Measurements from ENCODE around the gene RWDD4. TPM values are rescaled to one million over a fixed set of nuclear protein-coding genes. Genes with fewer than 3 reads are reported as not detected.

RWDD4 gene
- total and polyA plus RNA-seq, 2 of the 4 experiments (the other 2 are of a cell fraction), result 8.5 to 8.8 TPM

- peak overlapping the region; percentile 80 for H3K18ac ChIP-seq (ENCODE audit: low read depth, low read length)
- H3K9me3 ChIP-seq (ENCODE audit: control insufficient read depth, insufficient read depth, low read length), result no peaks in the 10 kb centered on the region
- TF ChIP-seq CEBPB (IDR thresholded peaks at IDR 0.05; ENCODE audit: low read depth, low read length) (peak; percentile 22; the same call in 1 of the 2 replicates), POLR2A (IDR thresholded peaks at IDR 0.05; ENCODE audit: low read depth, low read length) (no peak), RCOR1 (IDR thresholded peaks at IDR 0.05; ENCODE audit: insufficient replicate concordance, low read length) (no peak)
- H3K9me1 ChIP-seq (ENCODE audit: insufficient read depth, low read length), result no peaks in the 10 kb centered on the region; the same call in none of the 2 replicates
- H4K91ac ChIP-seq (ENCODE audit: insufficient read depth, low read depth, low read length), result peak overlapping the region; percentile 84
- peak overlapping the region; percentile 95; the same call in 1 of the 3 replicates for H2BK15ac ChIP-seq (ENCODE audit: low read depth, low read length)
- peak overlapping the region; percentile 53 to 71; a peak in 1 of 4 replicates for H4K8ac ChIP-seq (ENCODE audit: low read depth in 2 of 2, low read length in 2 of 2)
- H3K4ac ChIP-seq (ENCODE audit: low read depth, low read length), result peak overlapping the region; percentile 75
- 85% methylated on average over 2 of the region's 3 CpGs; no CpG with 5 or more reads in 1 of the 2 experiments for WGBS, 2 experiments (ENCODE audit: extremely low coverage in 2 of 2, insufficient read length in 1 of 2)
- H2BK20ac ChIP-seq (ENCODE audit: low read depth, low read length), result peak overlapping the region; percentile 41
- no peaks in the 10 kb centered on the region for H3K27me3 ChIP-seq (ENCODE audit: control insufficient read depth, insufficient read depth, low read length)
- no peak overlapping the region for H3K4me3 ChIP-seq (ENCODE audit: insufficient read depth, low read depth, low read length)
- CTCF ChIA-PET, result interaction anchor here (0.6 kb wide), 1 partner anchor 1099 kb away, joined by 3 read pairs; no protein-coding TSS in a partner anchor
- no peak overlapping the region for H3K23ac ChIP-seq (ENCODE audit: low read depth, low read length)
- H3K9ac ChIP-seq (ENCODE audit: low read depth, low read length), result peak overlapping the region; percentile 49; the same call in 1 of the 2 replicates
- H4K20me1 ChIP-seq (ENCODE audit: insufficient read depth, low read length), result no peaks in the 10 kb centered on the region
- peak; percentile 67 for ATAC-seq (ENCODE audit: low read depth)
- no peak overlapping the region; the same call in 1 of the 2 replicates for H3K14ac ChIP-seq (replicated peaks; ENCODE audit: low read depth, low read length)
- peak overlapping the region; percentile 100; the same call in 1 of the 2 replicates for H3K27ac ChIP-seq (ENCODE audit: insufficient read depth, low read length)
- BruUV-seq (replicated peaks), result no TSS peak
- peak; percentile 24 for DNase-seq
- no peak overlapping the region for H3K56ac ChIP-seq (ENCODE audit: extremely low read depth, insufficient read depth, low read length)
- peak overlapping the region; percentile 15; the same call in 1 of the 2 replicates for H3K4me2 ChIP-seq (ENCODE audit: low read depth, low read length)
- POLR2A ChIA-PET (ENCODE audit: unreplicated experiment), result no interaction called here
- peaks cover 15% of the 10 kb centered on the region for H3K4me1 ChIP-seq (ENCODE audit: control insufficient read depth, insufficient read depth, low read length)
- peaks cover 5% of the 10 kb centered on the region; the same call in 1 of the 2 replicates for H3K36me3 ChIP-seq (ENCODE audit: control insufficient read depth, insufficient read depth, low read length)
- in situ Hi-C loops (cut with MboI; ENCODE audit: low sequenced_read_pairs), result no loop called here
- no peak overlapping the region for H2AFZ ChIP-seq (replicated peaks; ENCODE audit: low read length, poor library complexity)
- H4K5ac ChIP-seq (ENCODE audit: low read depth, low read length), result peak overlapping the region; percentile 71; the same call in 1 of the 2 replicates
- no peaks in the 10 kb centered on the region for H3K79me1 ChIP-seq (ENCODE audit: low read depth in 1 of 2, low read length in 2 of 2)
- H2BK5ac ChIP-seq (ENCODE audit: low read depth, low read length, poor library complexity, severe bottlenecking), result peak overlapping the region; percentile 57
- intact Hi-C loops (cut with micrococcal nuclease), result loop anchor here (5.0 kb wide), 1 partner anchor 132 kb away; the partner anchor contains the start of gene ING2
- peak overlapping the region; percentile 67 for H2AK5ac ChIP-seq (ENCODE audit: low read depth, low read length)
- peak overlapping the region; percentile 45 for H2BK120ac ChIP-seq (ENCODE audit: low read depth, low read length)
- peak overlapping the region; percentile 70 for H2AK9ac ChIP-seq (replicated peaks; ENCODE audit: low read depth, low read length, poor library complexity)
- dilution Hi-C loops (cut with HindIII; ENCODE audit: low sequenced_read_pairs, unreplicated experiment), result no loop called here
These were observed 19.7 kb downstream of the RWDD4 start for GRCh38 chr4:183639291-183639690.
